HepG2 (cell line): ENCODE measurements around the gene SLC2A11. TPM values are rescaled to one million over a fixed set of nuclear protein-coding genes. Genes with fewer than 3 reads are reported as not detected.

ENCODE experiments used
- DMAP1 ChIP-seq: IDR thresholded peaks from 2 replicates; pipeline ENCODE4 v1.6.1; 2016
- DNMT3B ChIP-seq: conservative IDR thresholded peaks from 2 replicates; pipeline ENCODE4 v1.6.1; 2016; ENCODE audit warnings: missing biosample characterization, control low read depth
- KLF15 ChIP-seq: sonication (generic); formaldehyde crosslinking; IDR thresholded peaks from 2 replicates; pipeline ENCODE4 v1.8.1; 2023; ENCODE audit warnings: borderline replicate concordance, mild to moderate bottlenecking, inconsistent platforms, missing genetic modification reagents, mixed read lengths
- NR1H2 ChIP-seq: sonication (generic); formaldehyde crosslinking; IDR thresholded peaks from 2 replicates; pipeline ENCODE4 v1.8.1; 2022; ENCODE audit warnings: low read depth, missing genetic modification reagents, borderline replicate concordance
- NR2C2 ChIP-seq: sonication (generic); formaldehyde crosslinking; IDR thresholded peaks from 2 replicates; pipeline ENCODE4 v1.4.0; 2020; ENCODE audit warnings: missing genetic modification reagents, mild to moderate bottlenecking, moderate library complexity, borderline replicate concordance
- NR3C1 ChIP-seq: sonication (generic); formaldehyde crosslinking; IDR thresholded peaks from 2 replicates; pipeline ENCODE4 v1.4.0; 2020; ENCODE audit warnings: missing genetic modification reagents
- PHB2 ChIP-seq: fragments of 450-650 bp; IDR thresholded peaks from 2 replicates; pipeline ENCODE4 v1.6.1; 2018; ENCODE audit not compliant: partially characterized antibody
- PHF8 ChIP-seq: sonication (generic); formaldehyde crosslinking; IDR thresholded peaks from 2 replicates; pipeline ENCODE4 v1.5.0; 2020; ENCODE audit warnings: missing genetic modification reagents
- RCOR2 ChIP-seq: IDR thresholded peaks from 2 replicates; pipeline ENCODE4 v1.6.1; 2016; ENCODE audit warnings: missing biosample characterization, missing genetic modification reagents
- TBP ChIP-seq: sonication (generic); formaldehyde crosslinking; IDR thresholded peaks from 2 replicates; pipeline ENCODE4 v1.5.0; 2020; ENCODE audit warnings: missing genetic modification reagents
- TRIM24 ChIP-seq: sonication (generic); formaldehyde crosslinking; IDR thresholded peaks from 2 replicates; pipeline ENCODE4 v1.8.0; 2022; ENCODE audit warnings: mild to moderate bottlenecking, missing genetic modification reagents
- ZKSCAN8 ChIP-seq: IDR thresholded peaks from 2 replicates; pipeline ENCODE4 v1.6.1; 2016; ENCODE audit warnings: borderline replicate concordance, missing genetic modification reagents, missing compliant biosample characterization
- ZNF121 ChIP-seq: sonication (generic); formaldehyde crosslinking; IDR thresholded peaks from 2 replicates; pipeline ENCODE4 v1.5.0; 2020; ENCODE audit warnings: mild to moderate bottlenecking, missing genetic modification reagents
- ZNF3 ChIP-seq: IDR thresholded peaks from 2 replicates; pipeline ENCODE4 v1.7.0; 2017; ENCODE audit warnings: inconsistent platforms
- ZNF460 ChIP-seq: sonication (generic); formaldehyde crosslinking; IDR thresholded peaks from 2 replicates; pipeline ENCODE4 v1.5.1; 2020; ENCODE audit warnings: missing genetic modification reagents, mild to moderate bottlenecking, borderline replicate concordance
- ZNF629 ChIP-seq: sonication (generic); formaldehyde crosslinking; conservative IDR thresholded peaks from 2 replicates; pipeline ENCODE4 v1.5.0; 2020; ENCODE audit warnings: missing genetic modification reagents
- ZNF674 ChIP-seq: sonication (generic); formaldehyde crosslinking; IDR thresholded peaks from 2 replicates; pipeline ENCODE4 v1.5.0; 2020; ENCODE audit warnings: low read depth, mild to moderate bottlenecking, missing genetic modification reagents
- ZNF816 ChIP-seq: sonication (generic); formaldehyde crosslinking; IDR thresholded peaks from 2 replicates; pipeline ENCODE4 v1.8.0; 2022; ENCODE audit warnings: missing genetic modification reagents, mild to moderate bottlenecking, borderline replicate concordance
- polyA plus RNA-seq, 8 experiments: library from polyadenylated mRNA; depleted of rRNA in 3 of 8; stranded (reverse) in 7 of 8; unstranded in 1 of 8; fragments of >200 nt; fragmentation: Illumina TruSeq in 4 of 8; extraction: Trizol in 4 of 8; gene quantifications; 2 replicates each; pipeline versions ENCODE4 v1.2.1 to v1.2.3, GENCODE V29; 2011 to 2016; ENCODE audit warnings: low read depth in 4 of 8, missing spikeins in 1 of 8, mixed read lengths in 1 of 8; ENCODE audit not compliant: insufficient read depth in 1 of 8
- total RNA-seq, 5 experiments: library from RNA; depleted of rRNA; stranded (reverse); fragments of >200 nt; fragmentation: Illumina TruSeq; extraction: Trizol; gene quantifications; 2 replicates each; pipeline ENCODE4 v1.2.3, GENCODE V29; 2016; ENCODE audit warnings: low read depth in 1 of 5
- TF ChIP-seq, protein P1 (sequence below): sonication (generic); formaldehyde crosslinking; IDR thresholded peaks from 2 replicates; pipeline ENCODE4 v1.4.0; 2020; ENCODE audit warnings: missing genetic modification reagents
- TF ChIP-seq, protein P2 (sequence below): sonication (generic); formaldehyde crosslinking; IDR thresholded peaks from 2 replicates; pipeline ENCODE4 v1.5.0; 2020; ENCODE audit warnings: mild to moderate bottlenecking, missing genetic modification reagents
- TF ChIP-seq, protein P3 (sequence below): IDR thresholded peaks from 2 replicates; pipeline ENCODE4 v1.6.1; 2016

Gene SLC2A11
- total and polyA plus RNA-seq, 2 of the 13 experiments (the other 11 are each of a cell fraction or from before 2014, with no cell fraction given), result 15.2 to 15.4 TPM

DNA sequence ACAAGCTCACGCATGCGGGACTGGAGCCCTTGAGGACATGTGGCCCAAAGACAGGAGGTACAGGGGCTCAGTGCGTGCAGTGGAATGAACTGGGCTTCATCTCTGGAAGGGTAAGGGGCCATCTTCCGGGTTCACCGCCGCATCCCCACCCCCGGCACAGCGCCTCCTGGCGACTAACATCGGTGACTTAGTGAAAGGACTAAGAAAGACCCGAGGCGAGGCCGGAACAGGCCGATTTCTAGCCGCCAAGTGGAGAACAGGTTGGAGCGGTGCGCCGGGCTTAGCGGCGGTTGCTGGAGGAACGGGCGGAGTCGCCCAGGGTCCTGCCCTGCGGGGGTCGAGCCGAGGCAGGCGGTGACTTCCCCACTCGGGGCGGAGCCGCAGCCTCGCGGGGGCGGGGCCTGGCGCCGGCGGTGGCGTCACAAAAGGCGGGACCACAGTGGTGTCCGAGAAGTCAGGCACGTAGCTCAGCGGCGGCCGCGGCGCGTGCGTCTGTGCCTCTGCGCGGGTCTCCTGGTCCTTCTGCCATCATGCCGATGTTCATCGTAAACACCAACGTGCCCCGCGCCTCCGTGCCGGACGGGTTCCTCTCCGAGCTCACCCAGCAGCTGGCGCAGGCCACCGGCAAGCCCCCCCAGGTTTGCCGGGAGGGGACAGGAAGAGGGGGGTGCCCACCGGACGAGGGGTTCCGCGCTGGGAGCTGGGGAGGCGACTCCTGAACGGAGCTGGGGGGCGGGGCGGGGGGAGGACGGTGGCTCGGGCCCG, 36.5 kb downstream of the SLC2A11 start, which contains the start of gene MIF (continued):
- TF ChIP-seq, protein P1, sequence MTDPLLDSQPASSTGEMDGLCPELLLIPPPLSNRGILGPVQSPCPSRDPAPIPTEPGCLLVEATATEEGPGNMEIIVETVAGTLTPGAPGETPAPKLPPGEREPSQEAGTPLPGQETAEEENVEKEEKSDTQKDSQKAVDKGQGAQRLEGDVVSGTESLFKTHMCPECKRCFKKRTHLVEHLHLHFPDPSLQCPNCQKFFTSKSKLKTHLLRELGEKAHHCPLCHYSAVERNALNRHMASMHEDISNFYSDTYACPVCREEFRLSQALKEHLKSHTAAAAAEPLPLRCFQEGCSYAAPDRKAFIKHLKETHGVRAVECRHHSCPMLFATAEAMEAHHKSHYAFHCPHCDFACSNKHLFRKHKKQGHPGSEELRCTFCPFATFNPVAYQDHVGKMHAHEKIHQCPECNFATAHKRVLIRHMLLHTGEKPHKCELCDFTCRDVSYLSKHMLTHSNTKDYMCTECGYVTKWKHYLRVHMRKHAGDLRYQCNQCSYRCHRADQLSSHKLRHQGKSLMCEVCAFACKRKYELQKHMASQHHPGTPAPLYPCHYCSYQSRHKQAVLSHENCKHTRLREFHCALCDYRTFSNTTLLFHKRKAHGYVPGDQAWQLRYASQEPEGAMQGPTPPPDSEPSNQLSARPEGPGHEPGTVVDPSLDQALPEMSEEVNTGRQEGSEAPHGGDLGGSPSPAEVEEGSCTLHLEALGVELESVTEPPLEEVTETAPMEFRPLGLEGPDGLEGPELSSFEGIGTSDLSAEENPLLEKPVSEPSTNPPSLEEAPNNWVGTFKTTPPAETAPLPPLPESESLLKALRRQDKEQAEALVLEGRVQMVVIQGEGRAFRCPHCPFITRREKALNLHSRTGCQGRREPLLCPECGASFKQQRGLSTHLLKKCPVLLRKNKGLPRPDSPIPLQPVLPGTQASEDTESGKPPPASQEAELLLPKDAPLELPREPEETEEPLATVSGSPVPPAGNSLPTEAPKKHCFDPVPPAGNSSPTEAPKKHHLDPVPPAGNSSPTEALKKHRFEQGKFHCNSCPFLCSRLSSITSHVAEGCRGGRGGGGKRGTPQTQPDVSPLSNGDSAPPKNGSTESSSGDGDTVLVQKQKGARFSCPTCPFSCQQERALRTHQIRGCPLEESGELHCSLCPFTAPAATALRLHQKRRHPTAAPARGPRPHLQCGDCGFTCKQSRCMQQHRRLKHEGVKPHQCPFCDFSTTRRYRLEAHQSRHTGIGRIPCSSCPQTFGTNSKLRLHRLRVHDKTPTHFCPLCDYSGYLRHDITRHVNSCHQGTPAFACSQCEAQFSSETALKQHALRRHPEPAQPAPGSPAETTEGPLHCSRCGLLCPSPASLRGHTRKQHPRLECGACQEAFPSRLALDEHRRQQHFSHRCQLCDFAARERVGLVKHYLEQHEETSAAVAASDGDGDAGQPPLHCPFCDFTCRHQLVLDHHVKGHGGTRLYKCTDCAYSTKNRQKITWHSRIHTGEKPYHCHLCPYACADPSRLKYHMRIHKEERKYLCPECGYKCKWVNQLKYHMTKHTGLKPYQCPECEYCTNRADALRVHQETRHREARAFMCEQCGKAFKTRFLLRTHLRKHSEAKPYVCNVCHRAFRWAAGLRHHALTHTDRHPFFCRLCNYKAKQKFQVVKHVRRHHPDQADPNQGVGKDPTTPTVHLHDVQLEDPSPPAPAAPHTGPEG (CRISPR knock-in tag), result no peak; the same call in 1 of the 2 replicates
- TF ChIP-seq ZKSCAN8 (CRISPR knock-in tag) (no peak), KLF15 (CRISPR knock-in tag) (no peak), DNMT3B (CRISPR knock-in tag) (no peak), TBP (no peak), ZNF121 (CRISPR knock-in tag) (no peak), RCOR2 (CRISPR knock-in tag) (no peak), TRIM24 (CRISPR knock-in tag) (no peak), ZNF629 (no peak), NR3C1 (CRISPR knock-in tag) (no peak), NR2C2 (peak; percentile 60), ZNF816 (CRISPR knock-in tag) (peak; percentile 93), NR1H2 (CRISPR knock-in tag) (no peak), ZNF460 (CRISPR knock-in tag) (peak; percentile 24; the same call in 1 of the 2 replicates), PHF8 (CRISPR knock-in tag) (peak; percentile 72), DMAP1 (CRISPR knock-in tag) (no peak; the same call in 1 of the 2 replicates), ZNF674 (no peak), PHB2 (no peak), ZNF3 (CRISPR knock-in tag) (no peak)
- TF ChIP-seq, protein P2, sequence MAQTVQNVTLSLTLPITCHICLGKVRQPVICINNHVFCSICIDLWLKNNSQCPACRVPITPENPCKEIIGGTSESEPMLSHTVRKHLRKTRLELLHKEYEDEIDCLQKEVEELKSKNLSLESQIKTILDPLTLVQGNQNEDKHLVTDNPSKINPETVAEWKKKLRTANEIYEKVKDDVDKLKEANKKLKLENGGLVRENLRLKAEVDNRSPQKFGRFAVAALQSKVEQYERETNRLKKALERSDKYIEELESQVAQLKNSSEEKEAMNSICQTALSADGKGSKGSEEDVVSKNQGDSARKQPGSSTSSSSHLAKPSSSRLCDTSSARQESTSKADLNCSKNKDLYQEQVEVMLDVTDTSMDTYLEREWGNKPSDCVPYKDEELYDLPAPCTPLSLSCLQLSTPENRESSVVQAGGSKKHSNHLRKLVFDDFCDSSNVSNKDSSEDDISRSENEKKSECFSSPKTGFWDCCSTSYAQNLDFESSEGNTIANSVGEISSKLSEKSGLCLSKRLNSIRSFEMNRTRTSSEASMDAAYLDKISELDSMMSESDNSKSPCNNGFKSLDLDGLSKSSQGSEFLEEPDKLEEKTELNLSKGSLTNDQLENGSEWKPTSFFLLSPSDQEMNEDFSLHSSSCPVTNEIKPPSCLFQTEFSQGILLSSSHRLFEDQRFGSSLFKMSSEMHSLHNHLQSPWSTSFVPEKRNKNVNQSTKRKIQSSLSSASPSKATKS, result no peak
- TF ChIP-seq, protein P3, sequence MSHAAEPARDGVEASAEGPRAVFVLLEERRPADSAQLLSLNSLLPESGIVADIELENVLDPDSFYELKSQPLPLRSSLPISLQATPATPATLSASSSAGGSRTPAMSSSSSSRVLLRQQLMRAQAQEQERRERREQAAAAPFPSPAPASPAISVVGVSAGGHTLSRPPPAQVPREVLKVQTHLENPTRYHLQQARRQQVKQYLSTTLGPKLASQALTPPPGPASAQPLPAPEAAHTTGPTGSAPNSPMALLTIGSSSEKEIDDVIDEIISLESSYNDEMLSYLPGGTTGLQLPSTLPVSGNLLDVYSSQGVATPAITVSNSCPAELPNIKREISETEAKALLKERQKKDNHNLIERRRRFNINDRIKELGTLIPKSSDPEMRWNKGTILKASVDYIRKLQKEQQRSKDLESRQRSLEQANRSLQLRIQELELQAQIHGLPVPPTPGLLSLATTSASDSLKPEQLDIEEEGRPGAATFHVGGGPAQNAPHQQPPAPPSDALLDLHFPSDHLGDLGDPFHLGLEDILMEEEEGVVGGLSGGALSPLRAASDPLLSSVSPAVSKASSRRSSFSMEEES (CRISPR knock-in tag), result no peak
